Liver (tissue), 9 donors: ENCODE data around the gene CPLANE2. TPM values are rescaled to one million over a fixed set of nuclear protein-coding genes. Genes with fewer than 3 reads are reported as not detected.
A peak's percentile ranks its signal among the peaks of the same experiment; 100 is the strongest.

Experiments
- DNase-seq: peaks from one replicate; pipeline ENCODE4 v3.0.0-alpha.2; 2017; ENCODE audit warnings: low spot score
- H3K27ac ChIP-seq, 2 donors: one replicate each; pipeline ENCODE4 v1.7.0; 2013; ENCODE audit warnings: inconsistent platforms in 2 of 2, low read length in 2 of 2, control low read depth in 1 of 2, low read depth in 1 of 2, mild to moderate bottlenecking in 1 of 2
- H3K27me3 ChIP-seq, 4 donors: one replicate each; pipeline versions ENCODE4 v1.6.1 to v1.7.0; 2013; ENCODE audit warnings: low read length in 3 of 4, inconsistent platforms in 1 of 4, mild to moderate bottlenecking in 1 of 4, moderate library complexity in 1 of 4; ENCODE audit not compliant: control insufficient read depth in 4 of 4, insufficient read depth in 4 of 4
- H3K36me3 ChIP-seq, 4 donors: one replicate each; pipeline versions ENCODE4 v1.6.1 to v1.7.0; 2013; ENCODE audit warnings: low read length in 3 of 4, mild to moderate bottlenecking in 3 of 4, low read depth in 1 of 4, moderate library complexity in 1 of 4; ENCODE audit not compliant: control insufficient read depth in 4 of 4, insufficient read depth in 3 of 4
- H3K4me1 ChIP-seq, 4 donors: one replicate each; pipeline versions ENCODE4 v1.6.1 to v1.7.0; 2013; ENCODE audit warnings: low read length in 3 of 4, mild to moderate bottlenecking in 3 of 4, moderate library complexity in 1 of 4; ENCODE audit not compliant: control insufficient read depth in 4 of 4, insufficient read depth in 4 of 4
- H3K4me3 ChIP-seq, 3 donors: one replicate each; pipeline versions ENCODE4 v1.6.1 to v1.7.0; 2013; ENCODE audit warnings: low read length in 3 of 3, control low read depth in 1 of 3, low read depth in 1 of 3, mild to moderate bottlenecking in 1 of 3
- H3K9ac ChIP-seq, 2 donors: one replicate each; pipeline ENCODE4 v1.7.0; 2013; ENCODE audit warnings: low read length in 2 of 2, mild to moderate bottlenecking in 2 of 2, moderate library complexity in 2 of 2, control low read depth in 1 of 2, low read depth in 1 of 2
- H3K9me3 ChIP-seq, 4 donors: one replicate each; pipeline versions ENCODE4 v1.6.1 to v1.7.0; 2013; ENCODE audit warnings: low read length in 3 of 4; ENCODE audit not compliant: control insufficient read depth in 4 of 4
- ATF3 ChIP-seq: IDR thresholded peaks from 2 replicates; pipeline ENCODE4 v1.6.1; 2016; ENCODE audit warnings: antibody characterized with exemption
- CTCF ChIP-seq: fragments of 150-350 bp; IDR thresholded peaks from 2 replicates; pipeline ENCODE4 v1.5.1; 2017; ENCODE audit warnings: improper control_type of control experiment, low read depth, low read length; ENCODE audit not compliant: missing input control
- EGR1 ChIP-seq, 2 donors: IDR thresholded peaks; 2 replicates each; pipeline ENCODE4 v1.6.1; 2016 to 2018; ENCODE audit warnings: antibody characterized with exemption in 2 of 2, low read depth in 2 of 2
- FOXA1 ChIP-seq: IDR thresholded peaks from 2 replicates; pipeline ENCODE4 v1.6.1; 2016; ENCODE audit warnings: antibody characterized with exemption
- FOXA2 ChIP-seq: IDR thresholded peaks from 2 replicates; pipeline ENCODE4 v1.6.1; 2016; ENCODE audit warnings: antibody characterized with exemption
- GABPA ChIP-seq, 2 donors: IDR thresholded peaks in 1 of 2; conservative IDR thresholded peaks in 1 of 2; 2 replicates each; pipeline ENCODE4 v1.6.1; 2016; ENCODE audit warnings: antibody characterized with exemption in 2 of 2, mild to moderate bottlenecking in 1 of 2, moderate library complexity in 1 of 2
- HNF4A ChIP-seq, 2 donors: conservative IDR thresholded peaks; 2 replicates each; pipeline ENCODE4 v1.6.1; 2016; ENCODE audit warnings: antibody characterized with exemption in 2 of 2, mild to moderate bottlenecking in 2 of 2
- HNF4G ChIP-seq: IDR thresholded peaks from 2 replicates; pipeline ENCODE4 v1.6.1; 2016; ENCODE audit warnings: antibody characterized with exemption
- JUND ChIP-seq, 2 donors: IDR thresholded peaks; 2 replicates each; pipeline ENCODE4 v1.6.1; 2016; ENCODE audit warnings: antibody characterized with exemption in 2 of 2
- MAX ChIP-seq: IDR thresholded peaks from 2 replicates; pipeline ENCODE4 v1.6.1; 2016; ENCODE audit warnings: antibody characterized with exemption
- NR2F2 ChIP-seq: IDR thresholded peaks from 2 replicates; pipeline ENCODE4 v1.6.1; 2016; ENCODE audit warnings: antibody characterized with exemption
- RAD21 ChIP-seq, 2 donors: IDR thresholded peaks; 2 replicates each; pipeline ENCODE4 v1.6.1; 2016; ENCODE audit warnings: antibody characterized with exemption in 2 of 2, mild to moderate bottlenecking in 2 of 2
- RXRA ChIP-seq, 2 donors: IDR thresholded peaks; 2 replicates each; pipeline ENCODE4 v1.6.1; 2017 to 2018; ENCODE audit warnings: antibody characterized with exemption in 2 of 2, mild to moderate bottlenecking in 1 of 2
- SP1 ChIP-seq: IDR thresholded peaks from 2 replicates; pipeline ENCODE4 v1.6.1; 2018; ENCODE audit warnings: antibody characterized with exemption, mild to moderate bottlenecking
- TAF1 ChIP-seq: conservative IDR thresholded peaks from 2 replicates; pipeline ENCODE4 v1.6.1; 2016; ENCODE audit warnings: antibody characterized with exemption, mild to moderate bottlenecking
- YY1 ChIP-seq: IDR thresholded peaks from 2 replicates; pipeline ENCODE4 v1.6.1; 2016; ENCODE audit warnings: antibody characterized with exemption, mild to moderate bottlenecking
- ZBTB33 ChIP-seq: IDR thresholded peaks from 2 replicates; pipeline ENCODE4 v1.6.1; 2016; ENCODE audit warnings: antibody characterized with exemption
- WGBS: extraction: QIAGEN DNeasy Blood & Tissue Kit; methylation state at CpG from one replicate; pipeline ENCODE4 v1.1.7; 2013; 5-methylcytosine and 5-hydroxymethylcytosine counted together
- polyA plus RNA-seq, 2 donors: library from polyadenylated mRNA; stranded (reverse) in 1 of 2; unstranded in 1 of 2; fragments of 200-250 nt in 1 of 2; fragments of >200 nt in 1 of 2; fragmentation: Nextera tagmentation in 1 of 2; extraction: Ambion mirVana in 1 of 2; gene quantifications; one replicate each; pipeline versions ENCODE4 v1.2.1 to v1.2.3, GENCODE V29; 2013 to 2015
- total RNA-seq, 2 donors: library from RNA; depleted of rRNA; stranded (reverse); fragments of >200 nt; gene quantifications; one replicate each; pipeline ENCODE4 v1.2.3, GENCODE V29; 2014
- donor health status: healthy.
- donor health status: healthy.
- donor health status: healthy.
- donor health status: healthy.
- donor health status: healthy.

Gene CPLANE2
- total and polyA plus RNA-seq, 4 donors, result 0.96 to 2.7 (median 2.5) TPM

- Histone ChIP-seq H3K4me3 (no peak overlapping the region), H3K9ac (peak overlapping the region in 1 of 2 donors; percentile 42), H3K27me3 (no peaks in the 10 kb centered on the region), H3K27ac (peak overlapping the region in 1 of 2 donors; percentile 65), H3K36me3 (peaks cover 2 to 15% (median 9%) of the 10 kb centered on the region in 4 donors), H3K4me1 (peaks cover 5 to 44% (median 41%) of the 10 kb centered on the region in 4 donors), H3K9me3 (no peaks in the 10 kb centered on the region)
- DNase-seq, result peak; percentile 34
- 28% methylated on average over 3 of the region's 3 CpGs for WGBS
- TF ChIP-seq NR2F2 (no peak), MAX (peak; percentile 24), RXRA (IDR thresholded peaks at IDR 0.05) (peak; percentile 25 to 71), FOXA1 (no peak), HNF4A (conservative IDR thresholded peaks at IDR 0.05) (peak; percentile 69 to 71), CTCF (no peak), YY1 (peak; percentile 68), JUND (IDR thresholded peaks at IDR 0.05) (peak in 1 of 2 donors; percentile 60), EGR1 (IDR thresholded peaks at IDR 0.05; ENCODE audit: low read depth in 2 of 2) (peak in 1 of 2 donors; percentile 13), TAF1 (peak; percentile 14), FOXA2 (no peak), SP1 (peak; percentile 45), ATF3 (peak; percentile 23), ZBTB33 (peak; percentile 44), RAD21 (IDR thresholded peaks at IDR 0.05) (peak in 1 of 2 donors; percentile 16)
These were observed 12.7 kb upstream of the CPLANE2 start for GRCh38 chr1:16249596-16250241.

GRCh38 chr1:16248603-16249516 is 11.9 kb upstream of the CPLANE2 start:
- peak overlapping the region; percentile 65 for H3K27ac ChIP-seq
- TF ChIP-seq CTCF (no peak), SP1 (peak; percentile 70), RAD21 (IDR thresholded peaks at IDR 0.05) (peak in 1 of 2 donors; percentile 35), FOXA1 (peak; percentile 34), NR2F2 (no peak), GABPA (IDR thresholded peaks at IDR 0.05 in 1 of 2, conservative IDR thresholded peaks at IDR 0.05 in 1 of 2) (no peak), YY1 (peak; percentile 53), HNF4A (conservative IDR thresholded peaks at IDR 0.05) (peak; percentile 52 to 56), ZBTB33 (peak; percentile 46), FOXA2 (peak; percentile 71), JUND (IDR thresholded peaks at IDR 0.05) (peak in 1 of 2 donors; percentile 43), MAX (peak; percentile 63), HNF4G (no peak), ATF3 (peak; percentile 69), EGR1 (IDR thresholded peaks at IDR 0.05; ENCODE audit: low read depth in 2 of 2) (no peak)

More at GRCh38 chr1:16248603-16249516, 11.9 kb upstream of the CPLANE2 start:
- H3K9ac ChIP-seq, result peak overlapping the region in 1 of 2 donors; percentile 11
- H3K27me3 ChIP-seq, result no peaks in the 10 kb centered on the region
- H3K4me1 ChIP-seq, result peaks cover 5 to 38% (median 35%) of the 10 kb centered on the region in 4 donors
- H3K9me3 ChIP-seq, result no peaks in the 10 kb centered on the region
- H3K4me3 ChIP-seq, result no peak overlapping the region
- peak; percentile 84 for DNase-seq
- 21% methylated on average over 7 of the region's 7 CpGs for WGBS
- peaks cover 2 to 15% (median 9%) of the 10 kb centered on the region in 4 donors for H3K36me3 ChIP-seq
